HG03045 (cell line): ENCODE results near the gene FOXE3.

Source experiments
- ATAC-seq: cut with Tn5 transposase; IDR thresholded peaks from one replicate; pipeline ENCODE4 v1.9.1; 2021; ENCODE audit warnings: mild to moderate bottlenecking, moderate library complexity; ENCODE audit not compliant: unreplicated experiment

The FOXE3 gene

GRCh38 chr1:47434051-47434842 is 18.2 kb downstream of the FOXE3 start:
- no peak for ATAC-seq

GRCh38 chr1:47435506-47436303 is 19.6 kb downstream of the FOXE3 start:
- no peak for ATAC-seq

- ATAC-seq, result peak; percentile 45
Measured at GRCh38 chr1:47436304-47436978, 20.4 kb downstream of the FOXE3 start.

- ATAC-seq, result peak; percentile 11
Measured at GRCh38 chr1:47436979-47437446, 20.9 kb downstream of the FOXE3 start.

GRCh38 chr1:47437447-47438164 is 21.5 kb downstream of the FOXE3 start, which contains the start of gene FOXD2:
FOXD2 (plus strand) TSS chr1:47438044; CDS start chr1:47438136, 92 bp downstream.
- ATAC-seq, result peak; percentile 83

- peak; percentile 1 for ATAC-seq
Measured at GRCh38 chr1:47438165-47439016, 22.3 kb downstream of the FOXE3 start.

GRCh38 chr1:47439017-47439818 is 23.1 kb downstream of the FOXE3 start:
- ATAC-seq, result no peak

GRCh38 chr1:47439819-47440598 is 23.9 kb downstream of the FOXE3 start:
- no peak for ATAC-seq

GRCh38 chr1:47440599-47441081 is 24.6 kb downstream of the FOXE3 start:
- ATAC-seq, result no peak

GRCh38 chr1:47441450-47442106 is 25.5 kb downstream of the FOXE3 start:
- ATAC-seq, result no peak

GRCh38 chr1:47442202-47442601 is 26.1 kb downstream of the FOXE3 start:
- ATAC-seq, result no peak

GRCh38 chr1:47442842-47443529 is 26.9 kb downstream of the FOXE3 start:
- ATAC-seq, result no peak

GRCh38 chr1:47443530-47444296 is 27.6 kb downstream of the FOXE3 start:
- ATAC-seq, result no peak

GRCh38 chr1:47444297-47444561 is 28.1 kb downstream of the FOXE3 start:
- no peak for ATAC-seq

- no peak for ATAC-seq
Measured at GRCh38 chr1:47444562-47445465, 28.7 kb downstream of the FOXE3 start.
